GM19324 (cell line): ENCODE results near the gene ITPKB.
A peak's percentile ranks its signal among the peaks of the same experiment; 100 is the strongest.

ENCODE experiments used
- ATAC-seq: cut with Tn5 transposase; IDR thresholded peaks from one replicate; pipeline ENCODE4 v1.9.1; 2021; ENCODE audit warnings: mild to moderate bottlenecking, moderate library complexity; ENCODE audit not compliant: unreplicated experiment, low FRiP score

Gene ITPKB

DNA sequence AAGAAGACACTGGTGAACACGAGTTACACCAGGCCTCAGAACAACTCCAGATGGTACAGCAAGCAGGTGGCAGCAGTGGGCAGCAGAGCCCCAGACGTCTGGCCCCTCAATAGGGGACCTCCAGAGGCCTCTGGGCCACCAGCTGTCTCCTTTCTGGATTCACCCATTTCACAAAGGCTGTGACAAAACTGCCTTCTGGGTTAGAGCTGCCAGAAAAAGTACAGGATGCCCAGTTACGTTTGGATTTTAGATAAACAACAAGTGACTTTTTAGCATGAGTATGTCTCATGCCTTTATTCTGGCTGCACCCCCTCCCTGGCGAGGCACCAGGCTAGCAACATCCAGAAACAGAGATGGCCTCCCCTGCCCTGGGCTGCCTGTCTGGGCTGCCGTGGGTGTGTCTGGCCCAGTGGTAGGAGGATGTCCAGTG, 30.1 kb downstream of the ITPKB start:
- no peak for ATAC-seq

- ATAC-seq: no peak
These were observed 30.7 kb downstream of the ITPKB start for GRCh38 chr1:226708342-226708780.

DNA sequence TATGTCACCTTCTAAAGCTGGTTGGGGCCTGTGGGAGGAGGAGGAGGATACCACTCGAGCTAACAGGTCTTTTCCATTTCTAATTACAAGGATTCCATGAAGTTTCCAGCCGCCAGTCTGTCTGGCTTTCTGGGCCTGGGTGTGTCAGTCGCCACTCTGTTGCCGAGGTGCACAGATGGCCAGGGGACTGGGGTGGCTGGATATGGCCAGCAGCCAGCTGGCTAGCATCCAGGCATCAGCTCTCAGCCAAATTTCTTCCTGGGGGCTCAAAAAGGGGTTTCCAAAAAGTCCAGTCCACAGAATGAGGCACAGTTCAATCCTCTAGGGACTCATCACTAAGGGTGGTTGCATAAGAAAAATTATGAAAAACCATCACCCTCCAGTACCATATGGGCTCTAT, 32.4 kb downstream of the ITPKB start:
- ATAC-seq: no peak

DNA sequence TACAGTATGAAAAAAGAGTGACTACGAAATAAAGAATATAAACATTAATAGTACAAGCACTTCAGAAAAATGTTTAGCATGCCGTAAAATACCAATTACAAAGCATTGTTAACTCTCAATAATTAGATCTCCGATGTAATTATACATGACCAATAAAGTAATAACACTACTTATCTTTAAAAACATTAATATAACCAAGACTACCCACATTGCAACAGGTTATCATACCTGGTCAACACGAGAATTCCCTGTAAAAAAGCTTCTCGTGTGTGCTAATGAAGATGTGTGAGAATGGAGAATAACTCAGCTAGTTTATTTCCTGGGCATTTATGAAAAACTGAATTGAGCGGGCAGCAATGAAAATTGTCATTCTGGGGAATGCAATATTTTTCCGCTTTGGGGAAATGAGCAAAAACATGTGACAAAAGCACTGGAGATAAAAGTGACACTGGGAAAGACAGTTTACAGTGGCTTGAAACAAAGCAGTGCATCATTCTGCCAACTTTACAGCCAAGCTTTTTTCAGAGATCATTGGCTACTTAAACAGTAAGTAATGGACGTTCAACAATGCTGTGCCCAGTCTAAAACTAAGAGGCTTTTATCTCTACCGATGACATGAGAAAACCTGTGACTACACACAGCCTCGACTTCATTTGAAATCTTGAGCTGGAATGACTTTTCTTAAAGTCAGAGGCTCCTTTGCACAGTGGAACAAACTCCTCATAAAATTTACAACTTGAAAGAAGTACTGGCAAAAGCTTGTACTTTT, 34.7 kb downstream of the ITPKB start:
- ATAC-seq: no peak

DNA sequence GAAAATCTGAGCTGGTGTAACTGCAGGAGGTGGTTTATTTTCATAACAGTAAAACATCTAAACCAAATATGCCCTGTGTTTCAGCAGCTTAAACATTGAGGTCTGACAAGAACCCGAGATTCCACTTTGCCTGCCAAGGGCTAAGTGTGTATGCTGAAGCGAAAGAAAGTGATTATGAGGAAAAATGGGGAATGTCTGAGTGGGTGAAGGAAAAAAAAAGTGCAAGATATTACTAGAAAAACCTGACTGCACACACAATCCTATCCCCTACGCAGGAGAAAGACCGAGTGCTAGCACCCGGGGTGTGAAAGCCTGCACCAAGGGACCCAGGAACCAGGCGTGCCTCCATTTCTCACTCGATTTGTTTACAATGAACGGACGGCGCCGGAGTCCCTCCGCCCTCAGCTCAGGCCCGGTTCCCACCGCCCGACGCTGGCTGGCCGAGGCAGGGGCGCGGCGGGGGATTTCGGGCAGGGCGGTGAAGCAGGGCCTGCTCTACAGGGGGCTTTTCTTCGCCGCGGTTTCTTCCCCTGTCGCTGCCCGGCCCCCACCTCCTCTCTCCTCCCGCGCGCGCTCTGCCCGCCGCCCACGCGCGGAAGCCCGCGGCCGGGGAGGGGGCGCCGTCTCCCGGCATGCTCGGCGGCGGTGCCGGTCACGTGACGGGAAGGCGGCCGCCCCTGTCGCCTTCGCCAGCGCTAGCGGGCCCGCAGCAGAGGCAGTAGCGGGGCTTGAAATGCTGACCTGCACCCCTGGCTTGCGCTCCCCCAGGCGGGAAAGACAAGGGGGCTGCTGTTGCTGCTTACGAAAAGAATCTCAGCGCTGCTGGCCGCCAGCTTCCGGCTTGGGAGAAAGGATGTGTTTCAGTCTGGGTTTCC, 35.9 kb downstream of the ITPKB start:
- ATAC-seq: peak; percentile 85

- no peak for ATAC-seq
These were observed 36.6 kb downstream of the ITPKB start for GRCh38 chr1:226702318-226702956.

- ATAC-seq: no peak
These were observed 38.2 kb downstream of the ITPKB start for GRCh38 chr1:226700861-226701260.

DNA sequence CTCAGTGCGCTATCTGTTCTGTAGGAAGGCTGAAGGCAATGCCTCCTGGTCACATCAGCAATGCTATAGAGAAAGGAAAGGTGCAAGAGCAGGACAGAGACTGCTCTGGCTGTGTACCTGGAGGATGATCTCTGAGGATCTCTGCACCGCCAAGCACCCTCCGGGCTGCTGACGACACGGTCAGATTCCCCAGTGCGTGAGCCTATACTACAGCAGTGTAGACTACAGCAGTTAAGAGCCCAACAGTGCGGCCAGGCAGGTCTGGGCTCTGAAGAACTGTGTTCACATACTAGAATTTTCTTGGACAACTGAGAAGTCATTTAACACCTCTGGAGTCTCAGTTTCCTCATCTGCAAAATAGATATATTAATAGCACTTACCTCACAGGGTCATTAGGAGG, 39.9 kb downstream of the ITPKB start:
- no peak for ATAC-seq

DNA sequence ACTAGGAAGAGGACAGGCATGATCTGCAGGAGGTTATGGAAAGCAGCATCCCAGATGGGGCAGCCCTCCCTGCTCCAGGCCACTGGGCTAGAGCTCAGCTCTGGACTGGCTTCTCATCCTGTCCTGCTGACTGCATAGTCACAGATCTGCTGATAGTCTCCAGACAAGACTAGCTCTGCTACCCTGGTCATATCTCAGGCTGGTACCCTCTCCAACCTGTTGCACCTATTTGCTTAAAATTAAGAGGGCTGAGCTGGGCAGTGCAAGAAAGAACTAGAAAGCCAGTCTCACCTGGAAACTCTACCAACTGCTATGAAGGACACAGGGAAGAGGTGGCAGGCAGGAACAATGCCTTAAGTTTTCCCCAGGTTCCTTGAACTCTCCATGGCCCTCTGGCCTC, 40.4 kb downstream of the ITPKB start:
- no peak for ATAC-seq

GRCh38 chr1:226697929-226698544, 41.0 kb downstream of the ITPKB start:
- ATAC-seq: no peak

DNA sequence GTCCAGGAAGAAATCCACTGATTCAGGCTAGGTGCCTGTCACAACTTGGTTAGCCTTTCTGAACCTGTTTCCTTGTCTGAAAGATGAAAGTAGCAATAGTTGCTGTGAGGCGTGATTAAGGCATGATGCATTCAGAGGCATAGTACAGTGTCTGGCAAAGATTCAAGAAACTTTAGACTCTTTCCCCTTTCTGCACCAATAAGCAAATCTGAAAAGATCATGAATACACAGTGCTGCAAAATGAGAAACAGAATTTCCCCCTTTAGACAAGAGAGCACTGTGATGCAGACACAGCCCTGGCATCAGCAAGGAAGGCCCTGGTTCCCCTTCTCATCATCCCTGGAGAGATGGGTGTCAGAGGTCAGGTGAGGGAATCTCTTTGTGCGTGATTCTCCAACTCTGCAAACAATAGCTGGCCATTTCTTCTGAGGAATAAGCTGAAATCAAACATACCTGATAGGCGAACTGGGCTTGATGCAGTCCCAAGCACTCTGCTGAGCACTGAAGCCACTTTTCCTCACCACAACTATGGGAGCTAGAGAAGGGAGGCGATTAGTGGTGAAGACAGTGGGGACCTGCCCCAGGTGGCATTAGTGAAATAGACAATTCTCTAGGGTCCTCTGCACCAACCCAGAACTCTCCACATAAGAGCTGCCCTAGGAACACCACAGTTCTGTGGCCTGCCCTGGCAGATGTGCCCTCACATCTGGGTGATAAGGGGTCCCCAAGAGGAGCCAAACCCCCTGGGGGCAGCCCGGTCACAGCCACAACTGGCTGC, 41.7 kb downstream of the ITPKB start:
- ATAC-seq: no peak

- ATAC-seq: no peak
These were observed 42.5 kb downstream of the ITPKB start for GRCh38 chr1:226696547-226696946.

DNA sequence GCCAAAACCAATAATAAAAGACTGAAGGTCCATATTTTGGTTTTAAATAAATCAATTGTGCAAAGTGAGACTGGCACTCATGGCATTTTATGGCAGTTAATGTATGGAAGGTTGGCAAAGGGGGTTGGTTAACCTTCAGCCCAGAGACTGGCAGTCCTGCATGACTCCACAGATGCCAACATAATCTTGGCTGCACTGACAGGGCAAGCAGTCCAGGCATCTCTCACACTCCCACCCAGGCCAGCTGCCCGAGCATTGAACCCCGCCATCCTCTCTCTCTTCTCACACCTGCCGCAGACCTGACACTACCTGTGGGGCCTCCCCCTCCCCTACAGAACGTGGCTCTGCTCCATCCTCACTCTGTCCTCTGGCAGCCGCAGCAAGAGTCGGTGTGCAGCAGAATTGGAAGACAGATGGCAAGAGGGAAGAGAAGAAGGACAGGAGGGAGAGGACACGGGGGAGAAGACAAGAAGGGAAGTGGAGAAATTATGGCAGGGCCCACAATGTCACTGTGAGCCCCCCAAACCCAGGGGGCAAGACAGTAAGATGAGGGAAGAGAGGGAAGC, 43.7 kb downstream of the ITPKB start:
- ATAC-seq: no peak

- ATAC-seq: no peak
These were observed 46.3 kb downstream of the ITPKB start for GRCh38 chr1:226692823-226693222.

GRCh38 chr1:226692051-226692792, 46.9 kb downstream of the ITPKB start:
- ATAC-seq: no peak

- no peak for ATAC-seq
These were observed 47.8 kb downstream of the ITPKB start for GRCh38 chr1:226691247-226691646.

- ATAC-seq: no peak
These were observed 48.6 kb downstream of the ITPKB start for GRCh38 chr1:226690460-226690982.

GRCh38 chr1:226688808-226689207, 50.3 kb downstream of the ITPKB start:
- no peak for ATAC-seq
